K562 (cell line): ENCODE results near the gene C1R. TPM values are rescaled to one million over a fixed set of nuclear protein-coding genes. Genes with fewer than 3 reads are reported as not detected.

Source experiments
- DNMT1 ChIP-seq: fragments of 450-650 bp; IDR thresholded peaks from 2 replicates; pipeline ENCODE4 v1.6.1; 2016; ENCODE audit warnings: antibody characterized with exemption, mild to moderate bottlenecking
- GTF2E2 ChIP-seq: fragments of 200-800 bp; sonication (Bioruptor generic); IDR thresholded peaks from 2 replicates; pipeline ENCODE4 v1.6.1; 2016; ENCODE audit warnings: missing genetic modification characterization, missing compliant biosample characterization
- GTF3C2 ChIP-seq: IDR thresholded peaks from 3 replicates; pipeline ENCODE4 v1.6.1; 2011; ENCODE audit warnings: borderline replicate concordance, mild to moderate bottlenecking, moderate library complexity; ENCODE audit not compliant: insufficient read length; ENCODE audit errors: extremely low read depth
- HBP1 ChIP-seq: fragments of 450-650 bp; formaldehyde crosslinking; IDR thresholded peaks from 2 replicates; pipeline ENCODE4 v1.4.0; 2022; ENCODE audit warnings: missing genetic modification characterization
- ILK ChIP-seq: fragments of 450-650 bp; IDR thresholded peaks from 2 replicates; pipeline ENCODE4 v1.6.1; 2016; ENCODE audit warnings: missing genetic modification characterization, low read depth, mild to moderate bottlenecking, missing compliant biosample characterization, moderate library complexity, borderline replicate concordance
- NRF1 ChIP-seq, 2 experiments: fragments of 450-650 bp; IDR thresholded peaks in 1 of 2; conservative IDR thresholded peaks in 1 of 2; 2 replicates each; pipeline ENCODE4 v1.6.1; 2014; ENCODE audit warnings: mild to moderate bottlenecking in 2 of 2
- POLR2A ChIP-seq: fragments of 450-650 bp; conservative IDR thresholded peaks from 2 replicates; pipeline ENCODE4 v1.6.1; 2016
- ZC3H11A ChIP-seq: IDR thresholded peaks from 2 replicates; pipeline ENCODE4 v1.6.1; 2012; ENCODE audit warnings: low read depth, low read length, improper control_type of control experiment
- ZNF512 ChIP-seq: IDR thresholded peaks from 2 replicates; pipeline ENCODE4 v1.6.1; 2016; ENCODE audit warnings: missing genetic modification characterization, missing compliant biosample characterization
- ZNF79 ChIP-seq: fragments of 250-450 bp; sonication (Bioruptor Pico); IDR thresholded peaks from 2 replicates; pipeline ENCODE4 v1.4.0; 2020; ENCODE audit warnings: low read depth, mild to moderate bottlenecking, moderate library complexity
- polyA plus RNA-seq, 8 experiments: library from polyadenylated mRNA; depleted of rRNA in 4 of 8; stranded (reverse) in 5 of 8; unstranded in 3 of 8; fragments of >200 nt; fragmentation: Nextera tagmentation in 2 of 8; fragmentation: Illumina TruSeq in 1 of 8; extraction: Ambion mirVana in 2 of 8; extraction: Trizol in 1 of 8; gene quantifications; 2 replicates each; pipeline versions ENCODE4 v1.2.1 to v1.2.3, GENCODE V29; 2011 to 2014; ENCODE audit warnings: inconsistent platforms in 1 of 8, missing spikeins in 1 of 8
- total RNA-seq, 7 experiments: library from RNA; depleted of rRNA in 6 of 7; stranded (reverse); fragments of >200 nt in 6 of 7; fragmentation: Illumina TruSeq in 2 of 7; extraction: Trizol in 2 of 7; gene quantifications; 2 replicates each; pipeline versions ENCODE4 v1.2.1 to v1.2.3, GENCODE V29; 2011 to 2021; ENCODE audit warnings: low replicate concordance in 1 of 7
- TF ChIP-seq, protein P1 (sequence below): sonication (generic); formaldehyde crosslinking; IDR thresholded peaks from 2 replicates; pipeline ENCODE4 v1.8.0; 2022; ENCODE audit warnings: mild to moderate bottlenecking, missing genetic modification reagents
- TF ChIP-seq, protein P2 (sequence below): fragments of 200-800 bp; sonication (Bioruptor generic); IDR thresholded peaks from 2 replicates; pipeline ENCODE4 v1.6.1; 2016; ENCODE audit warnings: missing genetic modification characterization, missing compliant biosample characterization

C1R gene
- total and polyA plus RNA-seq, 9 of the 15 experiments (the other 6 are each of a cell fraction or from before 2014, with no cell fraction given) = 0.07 to 1.0 (median 0.33) TPM; not detected in 1

DNA sequence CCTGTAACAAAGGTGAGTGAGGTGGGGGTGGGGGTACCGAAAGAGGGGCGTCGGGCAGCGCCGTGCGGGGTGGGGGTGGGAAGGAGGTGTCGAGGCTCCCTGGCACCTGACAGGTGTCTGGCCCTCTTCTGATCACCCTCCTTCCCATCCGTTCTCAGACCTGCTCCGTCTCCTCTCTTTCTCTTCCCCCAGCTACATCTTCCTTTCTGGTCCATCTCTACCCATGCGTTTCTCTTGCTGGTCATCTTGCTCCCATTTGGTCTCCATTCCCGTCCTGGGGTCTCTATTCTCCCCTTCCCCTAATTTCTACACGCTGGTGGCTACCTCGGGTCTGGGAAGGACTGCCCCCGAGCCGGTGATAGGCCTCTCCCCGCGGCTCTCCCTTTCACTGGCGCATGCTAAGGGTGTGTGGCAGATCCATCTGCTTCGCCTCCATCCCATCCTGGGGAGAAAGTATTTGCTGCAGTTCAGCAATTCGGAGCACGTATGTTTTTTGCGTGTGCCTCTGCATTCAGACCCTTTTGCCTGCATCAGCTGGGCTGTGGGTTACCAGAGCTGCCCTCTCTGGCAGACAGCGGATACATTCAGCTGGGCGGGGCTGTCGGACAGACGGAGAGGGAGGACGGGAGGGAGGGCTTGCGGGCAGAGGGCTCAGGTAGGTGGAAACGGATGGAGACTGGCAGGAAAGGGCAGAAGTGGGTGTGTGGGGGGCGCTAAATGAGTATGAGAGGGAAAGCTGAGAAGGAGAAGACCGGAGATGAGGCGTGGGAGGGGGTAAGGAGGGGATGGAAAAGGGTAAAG lies 38.7 kb upstream of the C1R start (continued):
- TF ChIP-seq HBP1 (peak; percentile 69; the same call in 1 of the 2 replicates), POLR2A (no peak), GTF2E2 (tag) (no peak), GTF3C2 (no peak), ILK (tag) (no peak), ZNF512 (tag) (no peak), NRF1 (conservative IDR thresholded peaks at IDR 0.05 in 1 of 2, IDR thresholded peaks at IDR 0.05 in 1 of 2) (0 out of 4 replicates have a peak, but pooled peaks of 1 of the 2 experiments have one; percentile 12), ZC3H11A (no peak), DNMT1 (no peak), ZNF79 (CRISPR knock-in tag) (no peak)
- TF ChIP-seq, protein P1, sequence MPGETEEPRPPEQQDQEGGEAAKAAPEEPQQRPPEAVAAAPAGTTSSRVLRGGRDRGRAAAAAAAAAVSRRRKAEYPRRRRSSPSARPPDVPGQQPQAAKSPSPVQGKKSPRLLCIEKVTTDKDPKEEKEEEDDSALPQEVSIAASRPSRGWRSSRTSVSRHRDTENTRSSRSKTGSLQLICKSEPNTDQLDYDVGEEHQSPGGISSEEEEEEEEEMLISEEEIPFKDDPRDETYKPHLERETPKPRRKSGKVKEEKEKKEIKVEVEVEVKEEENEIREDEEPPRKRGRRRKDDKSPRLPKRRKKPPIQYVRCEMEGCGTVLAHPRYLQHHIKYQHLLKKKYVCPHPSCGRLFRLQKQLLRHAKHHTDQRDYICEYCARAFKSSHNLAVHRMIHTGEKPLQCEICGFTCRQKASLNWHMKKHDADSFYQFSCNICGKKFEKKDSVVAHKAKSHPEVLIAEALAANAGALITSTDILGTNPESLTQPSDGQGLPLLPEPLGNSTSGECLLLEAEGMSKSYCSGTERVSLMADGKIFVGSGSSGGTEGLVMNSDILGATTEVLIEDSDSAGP (CRISPR knock-in tag) = no peak
- TF ChIP-seq, protein P2, sequence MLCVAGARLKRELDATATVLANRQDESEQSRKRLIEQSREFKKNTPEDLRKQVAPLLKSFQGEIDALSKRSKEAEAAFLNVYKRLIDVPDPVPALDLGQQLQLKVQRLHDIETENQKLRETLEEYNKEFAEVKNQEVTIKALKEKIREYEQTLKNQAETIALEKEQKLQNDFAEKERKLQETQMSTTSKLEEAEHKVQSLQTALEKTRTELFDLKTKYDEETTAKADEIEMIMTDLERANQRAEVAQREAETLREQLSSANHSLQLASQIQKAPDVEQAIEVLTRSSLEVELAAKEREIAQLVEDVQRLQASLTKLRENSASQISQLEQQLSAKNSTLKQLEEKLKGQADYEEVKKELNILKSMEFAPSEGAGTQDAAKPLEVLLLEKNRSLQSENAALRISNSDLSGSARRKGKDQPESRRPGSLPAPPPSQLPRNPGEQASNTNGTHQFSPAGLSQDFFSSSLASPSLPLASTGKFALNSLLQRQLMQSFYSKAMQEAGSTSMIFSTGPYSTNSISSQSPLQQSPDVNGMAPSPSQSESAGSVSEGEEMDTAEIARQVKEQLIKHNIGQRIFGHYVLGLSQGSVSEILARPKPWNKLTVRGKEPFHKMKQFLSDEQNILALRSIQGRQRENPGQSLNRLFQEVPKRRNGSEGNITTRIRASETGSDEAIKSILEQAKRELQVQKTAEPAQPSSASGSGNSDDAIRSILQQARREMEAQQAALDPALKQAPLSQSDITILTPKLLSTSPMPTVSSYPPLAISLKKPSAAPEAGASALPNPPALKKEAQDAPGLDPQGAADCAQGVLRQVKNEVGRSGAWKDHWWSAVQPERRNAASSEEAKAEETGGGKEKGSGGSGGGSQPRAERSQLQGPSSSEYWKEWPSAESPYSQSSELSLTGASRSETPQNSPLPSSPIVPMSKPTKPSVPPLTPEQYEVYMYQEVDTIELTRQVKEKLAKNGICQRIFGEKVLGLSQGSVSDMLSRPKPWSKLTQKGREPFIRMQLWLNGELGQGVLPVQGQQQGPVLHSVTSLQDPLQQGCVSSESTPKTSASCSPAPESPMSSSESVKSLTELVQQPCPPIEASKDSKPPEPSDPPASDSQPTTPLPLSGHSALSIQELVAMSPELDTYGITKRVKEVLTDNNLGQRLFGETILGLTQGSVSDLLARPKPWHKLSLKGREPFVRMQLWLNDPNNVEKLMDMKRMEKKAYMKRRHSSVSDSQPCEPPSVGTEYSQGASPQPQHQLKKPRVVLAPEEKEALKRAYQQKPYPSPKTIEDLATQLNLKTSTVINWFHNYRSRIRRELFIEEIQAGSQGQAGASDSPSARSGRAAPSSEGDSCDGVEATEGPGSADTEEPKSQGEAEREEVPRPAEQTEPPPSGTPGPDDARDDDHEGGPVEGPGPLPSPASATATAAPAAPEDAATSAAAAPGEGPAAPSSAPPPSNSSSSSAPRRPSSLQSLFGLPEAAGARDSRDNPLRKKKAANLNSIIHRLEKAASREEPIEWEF = no peak
